HFFc6 (cell line): ENCODE measurements around the gene FRMD5. TPM values are rescaled to one million over a fixed set of nuclear protein-coding genes. Genes with fewer than 3 reads are reported as not detected.

Source experiments
- DNase-seq: peaks from one replicate; pipeline ENCODE4 v3.0.0-alpha.2; 2018
- H3K27ac Mint-ChIP-seq: 2 replicates; pipeline ENCODE4 v1.8.0; 2020; ENCODE audit warnings: mild to moderate bottlenecking, mixed read lengths
- H3K27me3 Mint-ChIP-seq: 2 replicates; pipeline ENCODE4 v1.8.0; 2021; ENCODE audit warnings: mild to moderate bottlenecking, moderate library complexity, mixed read lengths; ENCODE audit not compliant: insufficient read depth
- H3K36me3 Mint-ChIP-seq: 2 replicates; pipeline ENCODE4 v1.8.0; 2021; ENCODE audit warnings: low read depth, mixed read lengths
- H3K4me1 Mint-ChIP-seq: 2 replicates; pipeline ENCODE4 v1.8.0; 2020; ENCODE audit warnings: low read depth, mixed read lengths
- H3K4me3 Mint-ChIP-seq: 2 replicates; pipeline ENCODE4 v1.8.0; 2020; ENCODE audit warnings: mild to moderate bottlenecking, moderate library complexity, mixed read lengths
- H3K9me3 Mint-ChIP-seq: 2 replicates; pipeline ENCODE4 v1.8.0; 2020; ENCODE audit warnings: mild to moderate bottlenecking, mixed read lengths
- total RNA-seq, 6 experiments: library from RNA; stranded (reverse); fragmentation: NEBNext Ultra II Directional; extraction: Animal tissue kit (Norgen Biotek cat#: 25700); gene quantifications; 2 replicates in 1 of 6; 3 replicates in 5 of 6; pipeline ENCODE4 v1.2.3, GENCODE V29; 2021
- TF ChIP-seq, protein P1 (sequence below): fragments of 200-600 bp; sonication (generic); IDR thresholded peaks from 2 replicates; pipeline ENCODE4 v1.5.0; 2021; ENCODE audit warnings: antibody characterized with exemption, mild to moderate bottlenecking

FRMD5 gene
- total RNA-seq, 6 experiments from 2014 or later = 0.67 to 1.1 (median 0.94) TPM

DNA sequence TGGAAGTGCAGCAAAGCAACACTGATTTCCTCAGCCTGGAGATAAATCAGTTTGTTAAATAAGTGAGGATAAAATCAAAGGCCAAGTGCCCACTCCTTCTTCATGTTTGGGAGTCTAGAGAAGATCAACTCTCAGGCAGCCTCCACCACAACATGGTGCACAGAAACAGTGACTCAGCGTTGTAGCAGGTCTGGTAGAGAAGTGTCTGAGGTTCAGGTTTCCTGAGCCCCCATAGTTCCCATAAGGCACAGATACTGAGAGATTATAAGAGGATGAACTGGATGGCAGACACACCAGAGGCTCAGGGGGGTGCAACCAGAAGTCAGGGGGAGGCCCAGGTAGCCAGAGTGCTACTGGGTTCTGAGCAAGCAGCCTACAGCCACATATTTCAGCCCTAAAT is 166.7 kb downstream of the FRMD5 start:
- H3K9me3 Mint-ChIP-seq = no peaks in the 10 kb centered on the region
- H3K27me3 Mint-ChIP-seq = no peaks in the 10 kb centered on the region
- no peak overlapping the region for H3K4me3 Mint-ChIP-seq
- H3K36me3 Mint-ChIP-seq = no peaks in the 10 kb centered on the region
- H3K4me1 Mint-ChIP-seq = peaks cover 30% of the 10 kb centered on the region
- peak overlapping the region; percentile 66 for H3K27ac Mint-ChIP-seq
- no peak for DNase-seq
- TF ChIP-seq, protein P1, sequence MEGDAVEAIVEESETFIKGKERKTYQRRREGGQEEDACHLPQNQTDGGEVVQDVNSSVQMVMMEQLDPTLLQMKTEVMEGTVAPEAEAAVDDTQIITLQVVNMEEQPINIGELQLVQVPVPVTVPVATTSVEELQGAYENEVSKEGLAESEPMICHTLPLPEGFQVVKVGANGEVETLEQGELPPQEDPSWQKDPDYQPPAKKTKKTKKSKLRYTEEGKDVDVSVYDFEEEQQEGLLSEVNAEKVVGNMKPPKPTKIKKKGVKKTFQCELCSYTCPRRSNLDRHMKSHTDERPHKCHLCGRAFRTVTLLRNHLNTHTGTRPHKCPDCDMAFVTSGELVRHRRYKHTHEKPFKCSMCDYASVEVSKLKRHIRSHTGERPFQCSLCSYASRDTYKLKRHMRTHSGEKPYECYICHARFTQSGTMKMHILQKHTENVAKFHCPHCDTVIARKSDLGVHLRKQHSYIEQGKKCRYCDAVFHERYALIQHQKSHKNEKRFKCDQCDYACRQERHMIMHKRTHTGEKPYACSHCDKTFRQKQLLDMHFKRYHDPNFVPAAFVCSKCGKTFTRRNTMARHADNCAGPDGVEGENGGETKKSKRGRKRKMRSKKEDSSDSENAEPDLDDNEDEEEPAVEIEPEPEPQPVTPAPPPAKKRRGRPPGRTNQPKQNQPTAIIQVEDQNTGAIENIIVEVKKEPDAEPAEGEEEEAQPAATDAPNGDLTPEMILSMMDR = no peak

DNA sequence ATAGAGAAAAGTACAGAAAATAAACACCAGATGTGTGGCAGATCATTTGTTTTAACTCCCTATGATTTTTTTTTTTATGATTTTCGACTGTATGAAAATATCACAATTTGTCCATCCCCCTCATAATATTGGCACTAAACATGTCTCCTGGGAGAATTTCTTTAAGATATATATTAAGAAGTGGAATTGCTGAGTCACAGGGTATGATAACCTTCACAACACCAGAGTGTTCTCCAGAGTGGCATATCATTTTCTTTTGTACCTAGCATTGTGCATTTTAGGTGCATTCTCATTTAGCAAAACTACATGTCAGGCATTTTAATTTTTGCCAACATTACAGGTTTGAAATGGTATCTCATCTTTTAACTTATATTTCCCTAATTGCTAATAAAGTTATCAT is 170.9 kb downstream of the FRMD5 start:
- H3K9me3 Mint-ChIP-seq = no peaks in the 10 kb centered on the region

DNA sequence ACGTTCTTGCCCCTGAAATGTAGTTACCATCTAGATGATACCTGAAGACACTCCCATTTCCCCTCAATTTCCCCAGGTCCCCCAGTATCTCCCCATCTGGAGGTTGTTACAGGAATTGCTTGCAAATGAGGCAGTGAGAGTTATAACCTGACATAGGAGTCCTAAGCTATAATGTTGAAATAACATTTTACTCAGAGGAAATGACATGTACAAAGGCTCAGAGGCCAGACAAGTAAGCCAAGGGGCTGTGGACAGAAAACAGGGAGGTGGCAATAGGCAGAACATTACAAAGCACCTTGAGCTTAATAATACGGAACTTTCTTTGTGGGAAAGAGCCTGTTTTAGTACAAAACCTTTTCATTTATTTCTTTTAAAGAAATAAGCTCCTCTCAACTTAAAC is 171.9 kb downstream of the FRMD5 start:
- no peak for DNase-seq
- Mint-ChIP-seq H3K4me3 (no peak overlapping the region), H3K27ac (no peak overlapping the region), H3K27me3 (0 out of 2 replicates have a peak, but pooled peaks cover 1% of the 10 kb centered on the region), H3K36me3 (no peaks in the 10 kb centered on the region), H3K4me1 (peaks cover 10% of the 10 kb centered on the region), H3K9me3 (no peaks in the 10 kb centered on the region)
- TF ChIP-seq, protein P1 = peak; percentile 38; the same call in 1 of the 2 replicates

More for the DNA sequence above, 170.9 kb downstream of the FRMD5 start:
- TF ChIP-seq, protein P1 = no peak
- Mint-ChIP-seq H3K4me1 (peaks cover 20% of the 10 kb centered on the region), H3K4me3 (no peak overlapping the region), H3K27me3 (0 out of 2 replicates have a peak, but pooled peaks cover 1% of the 10 kb centered on the region), H3K27ac (no peak overlapping the region), H3K36me3 (no peaks in the 10 kb centered on the region)
- no peak for DNase-seq

DNA sequence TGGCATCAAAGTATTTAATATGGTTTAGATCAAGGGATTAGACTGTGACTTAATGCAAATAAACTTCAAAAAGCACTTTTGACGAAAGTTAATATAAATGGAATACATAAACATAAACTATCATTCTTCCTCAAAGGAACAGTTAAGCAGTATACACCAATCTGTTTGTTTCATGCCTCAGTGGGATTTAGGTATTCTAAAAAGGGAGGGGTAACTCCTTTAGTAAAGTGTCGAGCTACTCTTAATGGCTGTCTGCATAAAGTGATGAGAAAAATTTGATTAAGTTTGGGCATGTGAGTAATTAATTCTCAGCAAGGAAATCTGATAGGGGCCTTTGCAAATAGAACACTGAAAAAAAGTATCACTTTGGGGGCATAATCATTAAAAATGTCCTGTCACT is 176.9 kb downstream of the FRMD5 start:
- Mint-ChIP-seq H3K9me3 (no peaks in the 10 kb centered on the region), H3K36me3 (no peaks in the 10 kb centered on the region), H3K4me1 (peaks cover 4% of the 10 kb centered on the region; the same call in 1 of the 2 replicates), H3K27ac (no peak overlapping the region), H3K27me3 (0 out of 2 replicates have a peak, but pooled peaks cover under 1% of the 10 kb centered on the region), H3K4me3 (no peak overlapping the region)
- TF ChIP-seq, protein P1 = no peak
- DNase-seq = no peak

DNA sequence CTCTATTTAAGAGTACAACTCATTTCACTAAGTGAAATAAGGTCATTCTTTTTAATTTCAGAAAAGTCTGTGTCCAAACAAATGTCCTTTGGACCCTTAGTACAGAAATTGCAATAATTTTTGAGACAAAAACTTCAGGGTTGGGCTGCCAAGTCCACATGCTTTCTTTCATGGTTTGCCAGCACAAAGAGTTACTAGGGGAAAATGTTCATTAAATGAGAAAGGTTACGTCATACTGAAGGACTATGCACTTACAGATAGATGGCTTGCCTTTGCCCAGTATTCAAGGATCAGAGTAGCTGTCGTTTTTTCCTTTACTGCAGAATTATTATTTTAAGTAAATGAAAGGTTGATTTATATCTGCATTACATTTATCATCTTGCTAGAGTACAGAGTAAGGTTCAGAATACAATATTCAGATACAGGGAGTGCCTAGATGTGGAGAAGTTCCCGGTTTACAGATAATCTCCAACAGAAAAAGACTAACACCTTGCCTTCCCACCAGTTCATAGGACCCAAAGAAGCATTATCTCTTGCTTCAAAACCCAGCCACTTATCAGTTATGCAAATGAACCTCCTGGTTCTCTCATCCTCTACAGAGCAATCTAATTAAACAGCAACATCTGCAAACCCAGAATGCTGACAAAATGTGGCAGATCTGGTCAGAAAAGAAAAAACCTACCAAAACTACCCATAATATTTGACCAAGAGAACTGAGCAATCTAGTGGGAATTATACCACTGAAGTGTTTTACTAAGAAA is 179.3 kb downstream of the FRMD5 start:
- Mint-ChIP-seq H3K27me3 (no peaks in the 10 kb centered on the region; the same call in 1 of the 2 replicates), H3K27ac (no peak overlapping the region), H3K9me3 (no peaks in the 10 kb centered on the region), H3K4me1 (no peaks in the 10 kb centered on the region), H3K4me3 (no peak overlapping the region), H3K36me3 (no peaks in the 10 kb centered on the region)
- TF ChIP-seq, protein P1 = no peak
- DNase-seq = no peak
